Fibroblast of lung (primary cell): ENCODE measurements around the gene ACAA1.

ENCODE experiments used
- CTCF ChIP-seq, 2 donors: IDR thresholded peaks in 1 of 2; conservative IDR thresholded peaks in 1 of 2; 1 replicate in 1 of 2; 2 replicates in 1 of 2; pipeline ENCODE4 v1.5.1; 2011 to 2012; ENCODE audit warnings: low read length in 2 of 2, control low read depth in 1 of 2, inconsistent platforms in 1 of 2, low read depth in 1 of 2, mild to moderate bottlenecking in 1 of 2
- EZH2 ChIP-seq: IDR thresholded peaks from 2 replicates; pipeline ENCODE4 v1.5.1; 2012; ENCODE audit warnings: low read length, control low read depth, mild to moderate bottlenecking; ENCODE audit errors: missing control alignments

- TF ChIP-seq CTCF (conservative IDR thresholded peaks at IDR 0.05 in 1 of 2, IDR thresholded peaks at IDR 0.05 in 1 of 2; ENCODE audit: low read depth in 1 of 2, low read length in 2 of 2), result no peak
- TF ChIP-seq EZH2, result no peak
Measured at GRCh38 chr3:38110314-38111050, 26.4 kb downstream of the ACAA1 start.
